Fibroblast of the aortic adventitia (primary cell): Measurements from ENCODE around the gene PTK6. TPM values are rescaled to one million over a fixed set of nuclear protein-coding genes. Genes with fewer than 3 reads are reported as not detected.

ENCODE experiments used
- DNase-seq: peaks from one replicate; pipeline ENCODE4 v3.0.0-alpha.2; 2010; ENCODE audit warnings: low read depth
- H3K4me3 ChIP-seq: 2 replicates; pipeline ENCODE4 v1.5.1; 2011; ENCODE audit warnings: low read depth, mild to moderate bottlenecking, control low read depth, low read length, moderate library complexity
- total RNA-seq: library from RNA; depleted of rRNA; stranded (reverse); fragments of >200 nt; gene quantifications from 2 replicates; pipeline ENCODE4 v1.2.3, GENCODE V29; 2012; ENCODE audit warnings: low replicate concordance
- TF ChIP-seq, protein P1 (sequence below): IDR thresholded peaks from 2 replicates; pipeline ENCODE4 v1.5.1; 2011; ENCODE audit warnings: mild to moderate bottlenecking, low read length, control low read depth, inconsistent platforms; ENCODE audit not compliant: insufficient read depth

Gene PTK6
- total RNA-seq, 1 donor: not detected

DNA sequence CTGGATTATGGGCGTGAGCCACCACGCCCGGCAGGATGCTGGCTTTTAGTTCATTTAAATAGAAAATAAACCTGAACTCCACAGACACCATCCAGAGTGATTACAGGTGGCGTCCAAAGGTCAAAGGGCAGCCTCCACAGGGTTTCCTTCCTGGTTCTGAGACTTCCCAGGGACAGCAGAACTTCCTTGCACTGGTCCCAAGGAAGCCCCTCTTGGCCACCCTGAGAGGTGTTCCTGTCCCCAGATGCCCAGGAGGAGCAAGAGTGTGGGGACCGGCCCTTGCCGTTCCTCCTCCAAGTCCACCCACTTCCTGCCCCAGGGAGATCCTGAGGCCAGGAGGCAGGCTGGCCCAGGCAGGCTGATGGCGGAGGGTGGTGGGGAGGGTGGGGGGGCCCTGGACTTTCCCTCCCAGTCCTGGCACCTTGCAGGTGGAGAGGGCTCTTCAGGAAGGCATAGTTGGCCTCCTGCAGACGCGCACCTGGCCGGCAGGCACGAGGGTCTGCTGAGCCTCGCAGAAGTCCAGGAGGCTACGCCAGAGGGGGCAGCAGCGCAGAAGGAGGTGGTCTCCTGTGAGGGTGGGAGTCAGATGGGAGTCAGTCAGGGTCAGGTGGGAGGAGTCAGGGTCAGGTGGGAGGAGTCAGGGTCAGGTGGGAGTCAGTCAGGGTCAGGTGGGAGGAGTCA lies 21.8 kb upstream of the PTK6 start:
- no peak overlapping the region for H3K4me3 ChIP-seq
- TF ChIP-seq, protein P1, sequence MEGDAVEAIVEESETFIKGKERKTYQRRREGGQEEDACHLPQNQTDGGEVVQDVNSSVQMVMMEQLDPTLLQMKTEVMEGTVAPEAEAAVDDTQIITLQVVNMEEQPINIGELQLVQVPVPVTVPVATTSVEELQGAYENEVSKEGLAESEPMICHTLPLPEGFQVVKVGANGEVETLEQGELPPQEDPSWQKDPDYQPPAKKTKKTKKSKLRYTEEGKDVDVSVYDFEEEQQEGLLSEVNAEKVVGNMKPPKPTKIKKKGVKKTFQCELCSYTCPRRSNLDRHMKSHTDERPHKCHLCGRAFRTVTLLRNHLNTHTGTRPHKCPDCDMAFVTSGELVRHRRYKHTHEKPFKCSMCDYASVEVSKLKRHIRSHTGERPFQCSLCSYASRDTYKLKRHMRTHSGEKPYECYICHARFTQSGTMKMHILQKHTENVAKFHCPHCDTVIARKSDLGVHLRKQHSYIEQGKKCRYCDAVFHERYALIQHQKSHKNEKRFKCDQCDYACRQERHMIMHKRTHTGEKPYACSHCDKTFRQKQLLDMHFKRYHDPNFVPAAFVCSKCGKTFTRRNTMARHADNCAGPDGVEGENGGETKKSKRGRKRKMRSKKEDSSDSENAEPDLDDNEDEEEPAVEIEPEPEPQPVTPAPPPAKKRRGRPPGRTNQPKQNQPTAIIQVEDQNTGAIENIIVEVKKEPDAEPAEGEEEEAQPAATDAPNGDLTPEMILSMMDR: no peak
- DNase-seq: no peak

DNA sequence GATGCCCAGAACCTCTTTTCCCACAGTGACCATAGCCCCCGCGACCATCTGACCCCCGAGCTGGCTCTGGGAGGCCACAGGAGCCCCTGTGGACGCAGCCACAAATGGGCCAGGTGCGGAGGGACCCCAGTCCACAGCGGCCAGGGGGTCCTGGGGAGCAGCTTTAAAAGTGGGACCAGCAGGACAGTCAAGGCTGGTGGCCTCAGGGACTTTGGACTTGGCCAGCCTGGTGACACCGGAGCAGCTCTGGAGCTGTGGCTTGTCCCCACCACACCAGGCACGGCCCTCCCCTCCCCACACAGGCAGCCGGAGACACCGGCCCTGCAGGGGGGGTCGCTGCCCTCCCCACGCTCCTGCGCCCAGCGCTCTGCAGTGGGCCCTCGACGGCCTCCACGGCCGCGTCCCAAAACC lies 20.3 kb upstream of the PTK6 start:
- TF ChIP-seq, protein P1: no peak

DNA sequence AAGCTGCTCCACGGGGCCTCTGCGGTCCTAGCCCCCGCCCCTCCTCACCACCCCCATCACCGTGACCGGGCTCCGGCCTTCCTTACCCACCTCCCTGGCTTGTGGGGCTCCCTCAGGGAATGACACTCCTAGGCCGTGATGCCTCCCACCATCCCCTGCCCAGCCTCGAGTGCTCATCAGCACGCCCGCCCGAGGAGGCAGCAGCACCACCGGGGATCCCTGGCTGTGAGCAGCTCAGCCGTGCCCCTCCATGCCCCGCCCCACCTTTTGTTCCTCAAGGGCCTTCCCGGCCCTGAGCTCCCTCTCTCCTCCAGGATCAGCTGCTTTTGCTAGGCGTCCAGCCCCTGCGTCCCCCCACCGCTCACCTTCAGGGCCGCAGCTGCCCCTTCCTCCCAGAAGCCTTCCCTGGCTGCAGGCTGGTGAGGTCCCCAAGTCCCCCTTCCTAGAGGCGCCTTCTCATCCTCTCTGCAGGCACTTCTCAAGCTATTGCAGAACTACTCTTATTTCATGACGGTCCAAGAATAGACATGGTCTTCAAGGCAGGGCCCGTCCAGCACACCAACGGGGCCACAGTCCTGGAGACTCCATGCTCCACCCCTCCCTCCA lies 19.8 kb upstream of the PTK6 start:
- H3K4me3 ChIP-seq: no peak overlapping the region
- no peak for DNase-seq
- TF ChIP-seq, protein P1: no peak

More for the DNA sequence above, 20.3 kb upstream of the PTK6 start:
- DNase-seq: no peak
- H3K4me3 ChIP-seq: no peak overlapping the region

DNA sequence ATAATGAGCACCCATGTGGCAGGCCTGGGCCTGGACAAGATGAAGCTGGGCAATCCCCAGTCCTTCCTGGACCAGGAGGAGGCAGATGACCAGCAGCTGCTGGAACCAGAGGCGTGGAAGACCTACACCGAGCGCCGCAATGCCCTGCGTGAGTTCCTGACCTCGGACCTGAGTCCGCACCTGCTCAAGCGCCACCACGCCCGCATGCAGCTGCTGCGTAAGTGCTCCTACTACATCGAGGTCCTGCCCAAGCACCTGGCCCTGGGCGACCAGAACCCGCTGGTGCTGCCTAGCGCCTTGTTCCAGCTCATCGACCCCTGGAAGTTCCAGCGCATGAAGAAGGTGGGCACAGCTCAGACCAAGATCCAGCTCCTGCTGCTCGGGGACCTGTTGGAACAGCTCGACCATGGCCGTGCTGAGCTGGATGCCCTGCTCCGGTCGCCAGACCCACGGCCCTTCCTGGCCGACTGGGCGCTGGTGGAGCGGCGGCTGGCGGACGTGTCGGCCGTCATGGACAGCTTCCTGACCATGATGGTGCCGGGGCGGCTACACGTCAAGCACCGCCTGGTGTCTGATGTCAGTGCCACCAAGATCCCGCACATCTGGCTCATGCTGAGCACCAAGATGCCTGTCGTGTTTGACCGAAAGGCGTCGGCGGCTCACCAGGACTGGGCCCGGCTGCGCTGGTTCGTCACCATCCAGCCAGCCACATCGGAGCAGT lies 18.6 kb upstream of the PTK6 start:
- TF ChIP-seq, protein P1: no peak
- no peak overlapping the region for H3K4me3 ChIP-seq
- DNase-seq: no peak

DNA sequence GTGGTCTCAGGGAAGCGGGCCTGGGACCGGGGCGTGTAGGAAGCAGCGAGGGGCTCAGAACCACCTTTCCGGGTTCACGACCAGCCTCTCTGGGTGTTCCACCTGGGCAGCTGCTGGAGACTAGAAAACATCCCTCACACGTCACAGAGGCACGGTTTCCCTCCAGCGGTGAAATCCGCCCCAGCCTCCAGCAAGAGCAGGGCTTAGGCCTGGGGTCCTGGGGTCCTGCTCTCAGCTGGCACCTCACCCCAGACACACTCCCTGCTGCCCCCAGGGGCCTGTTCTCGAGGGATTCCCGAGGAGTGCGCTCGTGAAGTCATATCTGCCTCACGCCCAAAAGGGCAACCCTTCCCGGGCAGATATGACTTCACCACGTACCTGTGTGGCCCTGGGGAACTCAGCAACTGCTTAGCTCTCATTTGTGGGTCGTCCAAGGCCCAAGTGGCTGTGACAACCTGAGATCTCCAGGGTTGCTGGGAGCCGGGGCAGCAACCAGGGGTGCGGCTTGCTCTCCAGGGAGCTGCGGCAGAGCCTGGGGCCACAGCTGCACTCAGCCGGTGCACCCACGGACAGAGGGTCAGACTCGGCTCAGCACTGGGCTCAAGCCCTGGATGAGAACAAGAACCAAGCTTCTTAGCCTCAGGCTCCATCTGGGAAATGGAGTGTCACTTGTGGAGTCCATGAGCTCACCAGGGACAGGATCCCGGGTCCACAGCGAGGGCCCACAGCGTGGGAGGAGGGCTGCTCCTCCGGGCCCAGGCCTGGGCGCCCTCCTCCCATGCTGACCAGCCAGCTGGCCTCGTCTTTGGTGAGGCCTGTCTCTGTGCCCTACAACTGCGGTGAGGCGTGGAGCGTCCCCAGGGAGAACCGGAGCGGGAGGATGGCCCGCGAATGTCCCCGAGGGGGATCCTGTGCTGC lies 17.4 kb upstream of the PTK6 start:
- TF ChIP-seq, protein P1: no peak
- no peak for DNase-seq
- H3K4me3 ChIP-seq: peak overlapping the region; percentile 63

DNA sequence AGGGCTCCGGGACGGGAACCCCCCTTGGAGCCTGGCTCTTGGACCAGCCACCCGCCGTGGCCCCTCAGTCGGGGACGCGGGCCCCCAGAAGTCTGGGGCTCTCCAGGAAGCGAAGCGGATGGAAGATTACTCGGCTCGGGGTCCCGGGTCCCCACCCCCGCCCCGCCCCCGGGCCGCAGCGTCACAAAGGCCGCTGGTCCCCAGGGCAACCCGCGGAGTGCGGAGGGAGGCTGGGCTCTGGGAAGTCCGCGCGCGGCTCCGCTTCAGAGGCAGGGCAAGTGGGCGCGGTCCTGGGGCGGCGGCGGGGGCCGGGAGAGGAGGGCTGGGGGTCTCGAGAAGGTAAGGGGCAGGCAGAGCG lies 16.7 kb upstream of the PTK6 start, which contains the start of gene FNDC11:
Gene FNDC11 (plus strand): TSS at position 227 of the 358 bp plus-strand sequence. CDS start 1,505 bp downstream, outside the sequence.
- TF ChIP-seq, protein P1: no peak
- no peak for DNase-seq
- H3K4me3 ChIP-seq: peak within 1 kb of the TSS; percentile 63
